OCI-LY7 (cell line): ENCODE data around the gene GATA3. TPM values are rescaled to one million over a fixed set of nuclear protein-coding genes. Genes with fewer than 3 reads are reported as not detected.

Source experiments
- BruUV-seq: library from RNA; stranded (reverse); fragments of 400-500 nt; replicated peaks from 2 replicates; lab custom pipeline; 2021; lab: Mats Ljungman, UMichigan
- CTCF ChIA-PET: fragments of 300-600 bp; sonication (Branson Sonifier 250); formaldehyde crosslinking; loops from one replicate; lab custom pipeline; 2022; ENCODE audit warnings: antibody characterized with exemption; ENCODE audit not compliant: unreplicated experiment; lab: Charles Lee
- POLR2A ChIA-PET: fragments of 300-600 bp; sonication (Branson Sonifier 250); formaldehyde crosslinking; loops from one replicate; lab custom pipeline; 2022; ENCODE audit warnings: antibody characterized with exemption; lab: Charles Lee
- DNase-seq: peaks from one replicate; pipeline ENCODE4 v3.0.0-alpha.2; 2015; ENCODE audit warnings: low spot score
- H2AFZ ChIP-seq: fragments of 200-600 bp; sonication (generic), shearing (Covaris generic); 2 replicates; pipeline ENCODE4 v1.6.1; 2014; ENCODE audit warnings: mild to moderate bottlenecking, antibody characterized with exemption, low read length, moderate library complexity
- H3K27ac ChIP-seq: fragments of 200-600 bp; sonication (generic); 2 replicates; pipeline ENCODE4 v1.5.1; 2014; ENCODE audit warnings: mixed run types, low read depth, mild to moderate bottlenecking, moderate library complexity, low read length, inconsistent platforms; ENCODE audit not compliant: poor library complexity, severe bottlenecking
- H3K36me3 ChIP-seq: fragments of 200-600 bp; sonication (generic); 2 replicates; pipeline ENCODE4 v1.6.1; 2014; ENCODE audit warnings: mild to moderate bottlenecking, antibody characterized with exemption, low read length, moderate library complexity, mixed read lengths; ENCODE audit not compliant: insufficient read depth
- H3K4me1 ChIP-seq: fragments of 200-600 bp; sonication (generic); 2 replicates; pipeline ENCODE4 v1.5.1; 2014; ENCODE audit warnings: mild to moderate bottlenecking, low read length; ENCODE audit not compliant: insufficient read depth, poor library complexity, severe bottlenecking
- H3K4me2 ChIP-seq: fragments of 200-600 bp; sonication (generic); 2 replicates; pipeline ENCODE4 v1.6.1; 2014; ENCODE audit warnings: mild to moderate bottlenecking, low read length
- H3K4me3 ChIP-seq: fragments of 200-600 bp; sonication (generic); 2 replicates; pipeline ENCODE4 v1.5.1; 2014; ENCODE audit warnings: mild to moderate bottlenecking, low read depth, low read length; ENCODE audit not compliant: poor library complexity, severe bottlenecking
- H3K79me2 ChIP-seq: fragments of 200-600 bp; sonication (generic); 2 replicates; pipeline ENCODE4 v1.6.1; 2016; ENCODE audit warnings: low read depth, mild to moderate bottlenecking, low read length, moderate library complexity, mixed read lengths; ENCODE audit not compliant: insufficient read depth
- H3K9me2 ChIP-seq: fragments of 200-600 bp; sonication (generic); 2 replicates; pipeline ENCODE4 v1.6.1; 2016; ENCODE audit warnings: mild to moderate bottlenecking, low read length, mixed read lengths; ENCODE audit not compliant: insufficient read depth
- H3K9me3 ChIP-seq: fragments of 200-600 bp; sonication (generic); 2 replicates; pipeline ENCODE4 v1.6.1; 2014; ENCODE audit warnings: mild to moderate bottlenecking, mixed run types, low read length, mixed read lengths
- H4K20me1 ChIP-seq: fragments of 200-600 bp; sonication (generic); 2 replicates; pipeline ENCODE4 v1.6.1; 2014; ENCODE audit warnings: mild to moderate bottlenecking, antibody characterized with exemption, low read length, moderate library complexity, mixed read lengths; ENCODE audit not compliant: insufficient read depth
- CTCF ChIP-seq: fragments of 200-600 bp; sonication (generic); conservative IDR thresholded peaks from 2 replicates; pipeline ENCODE4 v1.5.1; 2014; ENCODE audit warnings: mild to moderate bottlenecking, antibody characterized with exemption, low read length, moderate library complexity, mixed read lengths
- EZH2phosphoT487 ChIP-seq: fragments of 200-600 bp; sonication (generic); IDR thresholded peaks from 2 replicates; pipeline ENCODE4 v1.6.1; 2018; ENCODE audit warnings: low read depth, borderline replicate concordance, mild to moderate bottlenecking, mixed run types, antibody characterized with exemption, low read length, moderate library complexity, mixed read lengths
- intact Hi-C: fragments of 100-400 bp; cut with micrococcal nuclease; formaldehyde crosslinking; loops from one replicate; pipeline ENCODE4 v1.10.0; 2022; ENCODE audit not compliant: unreplicated experiment
- total RNA-seq, 2 experiments: library from RNA; depleted of rRNA in 1 of 2; stranded (reverse); fragments of >200 nt in 1 of 2; shearing (Covaris generic) in 1 of 2; gene quantifications; 2 replicates each; pipeline ENCODE4 v1.2.3, GENCODE V29; 2014 to 2022

Gene GATA3
- total RNA-seq, 2 experiments from 2014 or later = not detected

- Histone ChIP-seq H3K36me3 (no peaks in the 10 kb centered on the region), H3K9me3 (no peaks in the 10 kb centered on the region), H3K4me3 (no peak overlapping the region), H3K4me1 (no peaks in the 10 kb centered on the region), H2AFZ (no peak overlapping the region), H3K27ac (no peak overlapping the region), H3K4me2 (no peak overlapping the region), H3K79me2 (no peaks in the 10 kb centered on the region), H3K9me2 (no peaks in the 10 kb centered on the region), H4K20me1 (no peaks in the 10 kb centered on the region)
- no peak for DNase-seq
- intact Hi-C loops = no loop called here
- CTCF ChIA-PET = no interaction called here
- TF ChIP-seq EZH2phosphoT487 (no peak), CTCF (no peak)
- no TSS peak for BruUV-seq
- POLR2A ChIA-PET = interaction anchor here (0.7 kb wide), 1 partner anchor 371 kb away, joined by 3 read pairs; no protein-coding TSS in a partner anchor
Observed at GRCh38 chr10:8040651-8041050, 13.8 kb upstream of the GATA3 start.

GRCh38 chr10:8041284-8041991 is 13.1 kb upstream of the GATA3 start:
- intact Hi-C loops = no loop called here
- ChIA-PET CTCF (no interaction called here), POLR2A (no interaction called here)
- no peak overlapping the region for H3K4me2 ChIP-seq
- TF ChIP-seq CTCF = no peak
- no peak overlapping the region for H3K4me3 ChIP-seq
- H3K36me3 ChIP-seq = no peaks in the 10 kb centered on the region
- no peaks in the 10 kb centered on the region for H3K4me1 ChIP-seq
- no peaks in the 10 kb centered on the region for H3K9me3 ChIP-seq
- no peaks in the 10 kb centered on the region for H3K79me2 ChIP-seq
- no peaks in the 10 kb centered on the region for H4K20me1 ChIP-seq
- H3K27ac ChIP-seq = no peak overlapping the region
- H3K9me2 ChIP-seq = no peaks in the 10 kb centered on the region
- no peak for DNase-seq
- no TSS peak for BruUV-seq
- H2AFZ ChIP-seq = no peak overlapping the region

GRCh38 chr10:8041992-8042720 is 12.3 kb upstream of the GATA3 start:
- no peak for TF ChIP-seq EZH2phosphoT487
- no peak for TF ChIP-seq CTCF
- Histone ChIP-seq H3K9me3 (no peaks in the 10 kb centered on the region), H3K27ac (no peak overlapping the region), H3K4me3 (no peak overlapping the region), H3K9me2 (no peaks in the 10 kb centered on the region), H2AFZ (no peak overlapping the region), H3K4me1 (no peaks in the 10 kb centered on the region), H3K4me2 (no peak overlapping the region), H3K36me3 (no peaks in the 10 kb centered on the region), H3K79me2 (no peaks in the 10 kb centered on the region), H4K20me1 (no peaks in the 10 kb centered on the region)
- no peak for DNase-seq
- intact Hi-C loops = no loop called here
- POLR2A ChIA-PET = interaction anchor here (0.6 kb wide), 1 partner anchor 17 kb away, joined by 3 read pairs; no protein-coding TSS in a partner anchor
- CTCF ChIA-PET = no interaction called here
- BruUV-seq = no TSS peak
